ELF-1 (cell line): Measurements from ENCODE around the gene TLK2.
A peak's percentile ranks its signal among the peaks of the same experiment; 100 is the strongest.

ENCODE experiments used
- DNase-seq: peaks from one replicate; pipeline ENCODE4 v3.0.0-alpha.2; 2016; ENCODE audit warnings: low read depth, low spot score

TLK2 gene

DNA sequence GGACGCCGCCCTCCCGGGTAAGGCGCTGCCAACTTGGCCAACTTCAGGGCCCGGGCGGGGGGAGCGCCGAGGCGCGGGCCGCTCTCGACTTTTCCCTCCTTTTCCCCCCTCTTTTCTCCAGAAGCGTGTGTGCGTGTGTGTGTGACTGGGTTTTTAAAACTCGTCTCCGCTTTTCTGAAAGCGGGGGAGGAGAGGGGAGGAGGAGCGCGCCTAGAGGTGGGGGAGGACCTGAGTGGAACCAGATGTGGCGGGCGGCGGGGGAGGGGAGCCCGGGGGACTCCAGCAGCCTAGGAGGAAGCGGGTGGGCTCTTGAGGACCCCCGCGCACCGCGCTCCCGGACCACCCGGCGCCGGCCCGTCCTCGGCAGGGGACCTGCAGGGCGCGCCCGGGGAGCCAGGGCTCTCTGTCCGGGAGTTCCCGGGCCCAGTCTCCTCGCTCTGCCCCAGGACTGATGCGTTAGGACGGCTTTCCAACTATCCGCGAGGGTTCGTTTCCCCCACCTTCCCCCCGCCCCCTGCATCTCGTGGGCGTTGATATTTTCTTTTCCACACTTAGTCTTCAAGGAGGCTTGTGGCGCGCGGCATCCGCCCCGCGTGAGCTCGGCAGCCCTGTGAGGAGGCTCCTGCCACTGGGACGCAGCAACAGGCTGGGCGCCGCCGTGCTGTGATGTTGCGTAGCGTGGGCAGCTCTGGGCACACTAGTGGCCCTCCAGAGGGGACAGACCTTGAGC is 149.4 kb downstream of the TLK2 start:
- DNase-seq: peak; percentile 40

DNA sequence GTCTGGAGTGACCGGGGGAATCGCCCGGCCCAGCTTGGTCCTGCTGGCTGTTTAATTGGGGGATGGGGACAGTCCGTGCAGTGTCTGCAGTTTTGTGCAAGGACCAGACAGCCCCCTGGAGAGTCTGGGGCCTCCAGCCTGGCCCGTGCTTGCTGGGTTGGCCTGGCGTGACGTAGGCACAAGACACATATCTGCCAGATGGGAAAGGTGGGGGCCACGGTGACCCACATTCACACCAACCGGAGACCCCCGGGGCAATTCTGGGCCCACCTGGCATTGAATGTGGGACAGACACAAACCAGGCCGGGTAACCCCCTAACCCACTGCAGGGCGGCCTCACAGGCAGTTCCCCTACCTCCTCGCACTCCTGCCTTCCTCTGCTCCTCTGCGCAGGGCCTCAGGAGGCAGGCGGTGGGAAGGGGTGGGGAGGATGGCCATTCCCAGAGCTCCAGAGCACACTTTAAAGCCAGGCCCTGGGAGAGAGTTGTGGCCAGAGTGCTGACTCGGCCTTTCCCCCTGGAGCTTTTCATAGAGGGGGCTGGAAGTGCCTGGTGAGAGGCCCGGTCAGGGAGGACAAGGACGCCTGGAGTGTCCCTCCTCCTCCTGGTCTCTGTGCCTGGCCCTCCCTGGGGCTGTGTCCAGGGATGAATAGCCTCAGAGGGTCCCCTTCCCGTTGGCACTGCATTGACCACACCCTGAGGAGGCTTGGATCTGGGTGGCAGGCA is 150.4 kb downstream of the TLK2 start:
- peak; percentile 81 for DNase-seq

DNA sequence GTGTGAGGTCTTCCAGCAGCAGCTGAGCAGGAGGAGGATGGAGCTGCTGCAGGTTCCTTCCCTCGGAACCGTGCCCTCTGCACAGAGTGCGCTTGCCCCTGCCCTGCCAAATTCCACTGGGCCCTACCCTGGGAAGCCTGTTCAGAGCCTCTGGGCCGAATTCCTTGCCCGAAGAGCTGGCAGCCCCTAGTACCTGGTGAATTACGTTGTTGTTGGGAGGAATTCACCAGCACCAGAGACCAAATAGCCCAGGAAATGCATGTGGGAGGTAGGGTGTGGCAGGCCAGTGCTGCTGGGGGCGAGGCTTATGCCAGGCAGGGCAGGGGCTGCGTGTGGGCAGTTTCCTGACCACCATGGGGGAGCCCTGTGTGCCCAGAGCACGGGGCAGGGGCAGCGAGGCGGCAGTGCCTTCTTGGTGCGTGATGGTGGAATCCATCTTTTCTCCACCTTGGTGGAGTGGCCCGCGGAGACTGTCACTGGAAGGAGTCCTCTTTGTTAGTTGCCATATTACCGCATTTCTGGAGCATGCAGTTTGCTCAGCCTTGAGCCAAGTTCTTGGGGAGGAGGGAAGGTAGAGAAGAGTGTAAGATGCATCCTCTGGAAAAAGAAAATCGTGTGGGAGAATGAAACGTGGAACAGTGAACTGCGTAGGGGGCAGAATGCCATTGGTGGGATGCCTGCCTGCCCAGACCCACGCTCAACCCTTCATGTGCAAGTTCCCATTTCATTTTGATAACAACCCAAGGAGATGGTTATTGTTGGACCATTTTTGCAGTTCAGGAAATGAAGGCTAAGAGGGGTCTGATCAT is 151.1 kb downstream of the TLK2 start:
- no peak for DNase-seq

DNA sequence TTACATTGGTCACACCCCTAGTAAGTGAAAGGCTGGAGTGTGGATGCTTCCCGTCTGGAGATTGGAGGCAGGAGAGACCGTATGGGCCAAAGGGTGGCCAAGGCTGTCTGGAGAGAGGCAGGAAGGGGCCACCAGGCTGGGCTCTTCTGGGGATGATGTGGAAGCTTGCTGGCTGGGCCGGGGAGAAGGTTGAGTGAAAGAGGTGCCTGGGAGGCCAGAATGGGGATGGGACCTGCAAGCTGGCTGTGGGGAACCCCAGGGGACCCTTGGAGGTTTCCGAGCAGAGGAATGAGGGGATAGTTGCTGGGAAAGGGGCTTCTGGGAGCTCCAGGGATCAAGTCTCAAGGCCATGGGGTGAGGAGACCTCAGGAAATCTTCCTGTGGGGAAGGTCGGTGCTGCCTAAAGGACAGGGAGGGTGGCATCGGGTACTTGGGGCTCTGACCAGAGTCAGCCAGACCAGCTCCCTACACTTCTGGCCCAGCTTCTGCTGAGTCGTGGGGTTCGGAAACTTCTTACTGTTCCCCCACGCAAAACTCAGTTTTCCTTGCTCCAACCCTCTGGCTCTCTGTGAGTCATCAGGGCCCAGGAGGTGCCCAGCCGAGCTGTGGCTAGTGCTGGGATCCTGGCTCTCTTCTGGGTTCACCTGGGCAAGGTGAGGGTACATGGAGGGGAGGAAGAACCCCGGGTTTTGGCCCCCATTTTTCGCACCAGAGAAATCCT is 151.9 kb downstream of the TLK2 start:
- no peak for DNase-seq

DNA sequence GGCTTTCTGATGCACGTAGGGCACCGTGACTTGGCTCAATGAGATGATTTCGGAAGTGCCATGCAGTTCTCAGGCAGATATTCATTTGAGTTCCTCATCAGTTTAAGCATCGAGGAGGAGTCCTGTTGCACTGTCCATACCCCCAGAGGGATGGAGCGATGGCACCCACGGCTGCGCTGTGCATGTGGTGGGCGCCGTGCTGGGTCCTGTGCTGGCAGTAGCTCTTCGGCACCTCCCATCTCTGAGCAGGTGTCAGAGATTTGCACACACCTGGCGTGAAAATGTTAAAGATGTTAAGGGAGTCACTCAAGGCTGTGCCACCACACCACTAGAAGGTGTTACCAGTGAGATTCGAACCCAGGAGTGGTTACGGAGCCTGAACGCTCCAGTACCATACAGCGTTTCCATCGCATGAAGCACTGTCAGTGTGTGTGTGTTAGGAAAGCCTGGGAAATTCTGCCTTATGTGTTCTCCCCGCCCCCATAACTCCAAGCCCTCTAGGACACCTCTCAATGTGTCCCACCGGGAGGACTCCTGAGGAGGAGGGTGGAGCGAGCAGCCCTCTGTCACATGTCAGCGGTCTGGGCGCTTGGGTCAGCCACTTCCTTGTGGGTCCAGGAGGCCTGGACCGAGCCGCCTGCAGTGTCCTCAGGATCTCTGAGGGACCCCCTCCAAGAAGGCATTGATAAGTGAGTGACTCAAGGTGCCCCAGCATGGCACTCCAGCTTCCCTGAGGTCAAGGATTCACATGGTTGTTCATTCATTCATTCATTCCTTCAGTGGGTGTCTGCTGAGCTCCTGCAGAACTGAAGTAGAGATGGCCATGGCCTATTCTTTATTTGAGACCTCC is 152.7 kb downstream of the TLK2 start:
- no peak for DNase-seq

DNA sequence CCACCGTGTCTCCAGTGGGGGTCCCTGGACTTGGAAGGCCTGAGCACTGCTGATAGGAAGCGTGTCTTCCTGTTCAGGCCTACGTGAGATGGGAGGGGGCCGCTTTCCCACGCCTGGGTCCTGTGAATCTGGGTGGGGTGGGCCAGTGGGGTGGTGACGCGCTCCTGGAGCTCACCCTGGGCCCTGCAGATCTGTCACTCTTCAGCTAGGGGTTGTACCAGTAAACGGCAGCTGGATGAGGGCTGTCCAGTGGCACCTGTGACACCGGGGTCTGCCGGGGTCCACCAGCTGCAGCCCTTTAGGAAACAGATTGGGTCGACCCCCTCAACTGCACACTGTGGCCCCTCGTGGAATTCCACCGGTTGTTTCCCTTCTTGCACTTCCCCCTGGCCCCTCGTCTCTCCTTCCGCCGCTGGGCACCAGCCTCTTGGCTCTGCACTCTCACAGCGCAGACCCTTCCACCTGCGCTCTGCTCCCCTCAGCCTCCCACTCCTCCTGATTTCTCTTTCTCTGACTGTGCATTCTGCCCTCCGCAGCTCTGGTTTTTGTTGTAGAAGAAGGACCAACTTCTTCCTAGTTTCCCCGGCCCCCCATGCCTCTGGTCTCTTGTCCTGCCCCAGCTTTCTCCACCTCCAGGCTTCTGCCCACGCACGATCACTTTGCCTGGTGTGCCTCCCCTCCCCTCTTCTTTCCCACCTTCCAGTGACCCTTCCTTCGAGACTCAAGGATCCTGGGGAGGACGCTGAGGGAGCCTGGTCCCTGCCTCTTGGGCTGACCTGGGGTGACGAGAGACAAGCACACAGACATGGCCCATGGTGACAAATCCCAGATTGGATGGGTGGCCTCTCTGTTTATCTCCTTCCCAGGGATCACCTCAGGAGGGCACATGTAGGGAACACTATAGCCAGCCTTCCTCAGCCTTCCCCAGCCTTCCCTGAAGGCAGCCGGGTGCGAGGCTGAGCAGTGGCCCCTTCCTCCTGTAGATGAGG is 153.6 kb downstream of the TLK2 start:
- no peak for DNase-seq

DNA sequence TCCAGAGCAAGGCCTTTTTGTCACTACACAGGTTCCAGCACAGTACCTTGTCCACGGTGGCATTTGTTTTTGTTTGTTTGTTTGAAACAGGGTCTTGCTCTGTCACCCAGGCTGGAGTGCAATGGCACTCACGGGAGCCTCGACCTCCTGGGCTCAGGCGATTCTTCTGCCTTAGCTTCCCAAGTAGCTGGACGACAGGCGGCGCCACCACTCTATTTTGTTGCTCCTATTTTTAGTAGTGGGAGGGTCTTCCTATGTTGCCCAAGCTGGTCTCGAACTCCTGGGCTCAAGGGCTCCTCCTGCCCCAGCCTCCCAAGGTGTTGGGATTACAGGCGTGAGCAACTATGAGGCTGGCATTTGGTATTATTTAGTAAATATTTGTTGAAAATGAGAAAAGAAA is 159.2 kb downstream of the TLK2 start:
- DNase-seq: peak; percentile 74

DNA sequence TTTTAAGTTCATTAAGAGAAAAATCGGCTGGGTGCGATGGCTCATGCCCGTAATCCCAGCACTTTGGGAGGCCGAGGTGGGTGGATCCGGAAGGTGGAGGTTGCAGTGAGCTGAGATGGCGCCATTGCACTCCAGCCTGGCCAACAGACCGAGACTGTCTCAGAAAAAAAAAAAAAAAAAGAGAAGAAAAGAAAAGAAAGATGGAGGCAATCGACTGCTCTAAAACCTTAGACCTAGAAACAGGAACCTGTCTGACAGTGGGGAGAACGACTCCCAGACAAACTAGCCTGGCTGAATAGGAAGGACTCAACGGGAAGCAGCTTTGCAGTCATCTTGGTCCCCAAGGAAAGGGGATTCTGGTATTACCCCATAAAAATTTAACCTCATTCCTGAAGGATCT is 162.5 kb downstream of the TLK2 start:
- DNase-seq: no peak

DNA sequence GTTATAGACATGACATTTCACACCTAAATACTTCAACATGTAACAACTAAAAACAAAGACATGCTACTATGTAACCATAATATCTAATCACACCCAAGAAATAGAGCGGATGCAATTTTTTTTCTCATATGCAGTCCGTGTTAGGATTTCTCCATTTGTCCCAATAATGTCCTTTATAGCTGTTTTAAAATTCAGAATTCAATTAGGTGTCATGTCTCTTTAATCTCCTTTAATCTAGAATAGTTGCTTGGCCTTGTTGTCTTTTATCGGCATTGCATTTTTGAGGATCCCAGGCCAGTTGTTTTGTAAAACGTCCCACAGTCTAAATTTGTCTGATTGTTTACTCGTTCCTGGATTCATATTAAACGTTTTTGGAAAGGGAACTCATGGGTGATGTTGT is 163.3 kb downstream of the TLK2 start:
- no peak for DNase-seq

DNA sequence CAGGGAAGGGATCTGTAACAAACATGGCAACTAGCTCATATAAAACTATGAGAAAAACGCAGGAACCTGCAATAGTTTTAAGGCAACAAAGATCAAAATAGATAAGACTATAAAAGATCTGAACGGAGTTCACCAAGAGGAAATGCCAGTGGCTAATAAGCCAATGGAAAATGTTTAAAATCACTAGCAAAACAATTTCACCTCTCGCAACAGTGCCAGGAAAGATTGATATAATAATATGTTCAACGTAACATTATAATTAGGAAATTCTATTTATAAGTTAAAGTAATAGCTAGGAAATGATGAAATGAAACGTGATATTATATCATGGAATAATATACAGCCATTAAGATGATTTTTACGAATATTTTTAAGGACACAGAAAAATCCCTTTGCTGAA is 164.9 kb downstream of the TLK2 start:
- no peak for DNase-seq

DNA sequence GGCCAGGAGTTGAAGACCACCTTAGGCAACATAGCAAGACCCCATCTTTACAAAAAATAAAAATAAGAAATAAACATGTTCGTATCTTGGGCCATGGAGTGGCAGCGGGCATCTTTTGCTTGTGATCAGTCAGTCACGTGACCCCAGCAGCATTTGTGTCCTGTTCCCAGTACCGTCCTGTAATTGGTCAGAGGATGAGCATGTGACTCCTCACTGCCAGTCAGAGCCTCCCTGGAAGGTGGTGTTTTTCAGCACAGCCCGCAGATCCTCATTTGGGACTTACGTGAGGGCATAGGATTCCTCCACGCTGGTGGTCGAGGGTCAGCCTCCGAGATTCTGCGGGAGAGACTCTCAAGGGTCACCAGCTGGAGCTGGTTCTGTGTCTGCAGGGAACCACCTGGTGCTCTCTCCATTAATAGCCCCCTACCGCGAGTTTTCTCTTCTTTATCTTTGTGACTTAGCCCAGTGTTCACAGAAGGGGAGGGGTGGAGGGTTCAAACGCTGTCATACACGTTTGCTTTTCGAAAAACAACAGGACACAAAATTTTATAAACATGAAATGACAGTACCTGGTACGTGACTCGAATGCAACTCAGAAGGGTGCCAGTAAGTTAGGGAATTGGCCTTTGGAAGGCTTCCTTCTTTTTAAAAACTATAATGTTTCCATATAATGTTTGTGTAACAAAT is 166.0 kb downstream of the TLK2 start:
- DNase-seq: peak; percentile 81

DNA sequence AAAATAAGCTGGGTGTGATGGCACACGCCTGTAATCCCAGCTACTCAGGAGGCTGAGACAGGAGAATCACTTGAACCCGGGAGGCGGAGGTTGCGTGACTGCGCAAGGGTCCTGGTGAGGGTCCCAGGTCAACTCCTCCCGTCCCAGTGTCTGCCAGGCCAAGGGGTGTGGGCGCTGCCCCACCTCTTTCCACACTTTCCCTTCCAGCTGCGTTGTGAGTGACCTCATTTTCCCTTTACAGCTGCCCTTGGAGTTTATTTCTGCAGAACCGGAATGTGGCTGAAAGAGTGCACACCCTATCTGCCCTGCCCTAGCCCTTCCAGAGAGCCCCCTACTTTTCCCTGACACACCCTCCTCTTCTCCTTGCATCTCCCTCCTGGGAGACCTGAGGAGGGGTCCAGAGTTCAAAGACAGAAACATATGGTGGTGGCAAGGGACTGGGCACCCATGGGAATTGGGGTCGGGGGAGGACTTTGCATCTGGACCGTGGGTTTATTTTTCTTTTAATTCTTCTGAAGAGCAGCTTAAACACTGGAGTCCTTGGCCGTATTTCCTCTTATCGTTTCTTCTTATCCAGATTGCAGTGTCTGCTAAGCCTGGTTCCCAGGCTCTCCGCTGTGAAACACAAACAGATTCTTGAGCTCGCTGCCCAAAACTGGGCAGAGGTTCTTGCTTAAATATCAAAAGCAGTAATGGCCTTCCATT is 169.8 kb downstream of the TLK2 start:
- no peak for DNase-seq

DNA sequence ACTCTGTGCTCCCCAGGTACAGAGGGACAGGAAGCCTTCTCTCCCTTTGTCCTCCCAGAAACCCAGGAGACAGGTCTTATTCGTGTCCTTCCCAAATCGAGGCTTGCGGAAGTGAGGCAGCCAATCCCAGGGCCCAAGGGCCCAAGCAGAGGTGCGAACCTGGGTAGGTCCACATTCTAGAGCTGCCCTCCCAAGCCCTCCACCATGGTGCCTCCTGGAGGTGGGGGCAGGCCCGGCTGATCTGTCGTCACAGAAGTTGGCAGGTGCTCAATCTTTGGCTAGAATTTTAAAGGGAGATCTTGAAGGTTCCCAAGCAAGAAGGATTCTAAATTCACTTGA is 170.3 kb downstream of the TLK2 start:
- no peak for DNase-seq

DNA sequence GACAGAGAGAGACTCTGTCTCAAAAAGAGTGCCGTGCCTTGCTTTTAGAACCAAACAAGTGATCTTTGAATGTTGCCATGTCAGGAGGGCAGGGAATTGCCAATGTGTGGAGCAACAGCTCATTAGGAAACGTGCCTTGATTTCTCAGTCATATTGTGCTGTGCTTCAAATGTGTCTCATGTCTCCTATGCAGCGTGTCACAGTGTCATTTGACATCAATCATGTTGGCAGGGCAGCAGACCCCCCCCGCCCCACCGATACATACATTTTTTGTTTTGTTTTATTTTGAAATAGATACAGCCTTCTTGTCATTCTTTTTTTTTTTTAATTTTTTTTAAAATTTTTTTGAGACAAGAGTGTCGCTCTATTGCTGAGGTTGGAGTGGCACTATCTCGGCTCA is 170.9 kb downstream of the TLK2 start:
- no peak for DNase-seq

DNA sequence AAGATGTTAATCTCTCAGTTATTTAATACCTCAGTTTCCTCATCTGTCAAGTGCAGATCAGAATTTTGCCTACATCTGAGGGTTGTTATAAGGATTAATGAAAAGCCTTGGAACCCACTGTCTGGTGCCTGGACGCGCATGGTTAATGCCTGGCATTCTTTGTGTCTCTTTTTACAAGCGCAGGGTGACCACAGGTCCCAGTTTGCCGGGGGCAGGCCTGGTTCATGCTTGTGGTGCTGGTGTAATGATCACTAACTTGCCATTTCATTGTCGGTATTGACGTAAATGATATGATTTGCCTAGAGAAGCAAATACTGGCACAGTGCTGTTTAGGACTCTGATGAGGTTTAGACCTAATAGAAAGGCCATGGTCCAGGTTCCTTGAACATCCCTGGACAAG is 172.0 kb downstream of the TLK2 start:
- DNase-seq: no peak

DNA sequence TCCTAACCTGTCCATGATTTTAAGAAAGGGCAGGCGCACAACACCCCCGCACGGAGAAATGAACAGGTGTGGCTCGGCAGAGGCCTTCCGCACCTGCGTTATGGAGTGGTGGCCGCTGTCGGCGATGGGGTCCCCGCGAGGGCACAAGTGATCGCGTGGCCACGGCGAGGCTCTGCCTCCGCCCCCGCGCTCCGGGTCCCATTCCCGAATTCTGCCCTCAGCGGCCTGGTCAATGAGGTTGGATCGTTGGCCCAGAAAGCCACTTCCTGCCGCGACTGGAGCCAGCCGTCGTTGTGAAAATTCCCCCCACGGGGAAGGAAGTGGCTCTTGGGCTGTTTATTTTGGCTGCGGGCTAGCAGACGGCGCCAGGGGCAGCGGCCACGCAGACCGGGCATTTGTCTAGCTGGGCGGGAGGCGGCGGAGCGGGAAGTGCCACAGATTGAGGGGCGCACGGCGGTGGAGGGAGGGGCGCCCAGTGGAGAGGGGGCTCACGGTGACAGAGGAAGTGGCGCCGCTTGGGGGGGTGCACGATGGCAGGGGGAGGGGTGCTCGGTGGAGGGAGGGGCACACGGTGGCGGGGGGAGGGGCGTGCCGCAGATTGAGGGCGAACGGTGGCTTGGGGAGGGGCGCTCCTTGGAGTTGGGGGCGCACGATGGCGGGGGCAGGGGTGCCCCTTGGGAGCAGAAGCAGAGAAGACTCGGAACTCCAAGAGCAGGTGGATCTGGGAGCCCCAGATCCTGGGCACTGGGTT is 173.8 kb downstream of the TLK2 start:
- DNase-seq: peak; percentile 67

DNA sequence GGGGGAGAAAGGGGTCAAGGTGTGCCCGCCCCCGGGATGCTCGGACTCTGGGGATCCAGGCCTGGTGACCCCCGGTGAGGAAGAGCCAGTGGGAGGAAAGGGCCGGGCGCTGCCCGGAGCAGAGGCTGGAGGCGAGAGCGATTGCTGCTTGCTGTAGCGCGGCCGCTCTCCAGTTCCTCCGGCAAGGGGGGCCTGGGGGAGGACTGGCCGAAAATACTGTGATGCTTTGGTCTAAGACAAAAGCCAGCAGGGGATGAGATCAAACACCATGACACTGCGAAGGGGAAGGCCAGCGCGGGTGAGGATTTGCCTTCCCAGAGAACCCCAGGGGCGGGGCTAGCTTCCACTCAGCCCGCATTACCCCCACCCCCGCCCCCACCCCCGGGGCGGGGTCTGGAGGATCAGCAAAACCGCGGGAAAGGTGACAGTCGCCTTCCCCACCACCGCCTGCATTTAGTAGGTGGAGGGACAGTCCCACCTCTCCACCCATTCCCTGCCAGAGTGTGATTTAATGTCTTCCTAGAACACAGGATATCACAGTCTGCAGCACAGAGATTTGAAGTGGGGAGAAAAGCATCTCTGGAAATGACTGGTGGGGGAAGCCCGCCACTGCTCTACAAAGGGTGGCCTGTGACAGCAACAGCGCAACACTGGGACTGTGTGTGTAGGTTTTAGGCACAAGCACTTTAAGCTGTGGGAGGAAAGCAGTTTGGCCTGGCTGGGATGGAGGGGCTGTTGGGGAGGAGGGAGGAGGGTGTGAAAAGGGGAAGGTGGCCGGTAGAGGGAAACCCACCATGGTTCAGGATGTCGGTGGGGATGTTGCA is 174.6 kb downstream of the TLK2 start:
- DNase-seq: peak; percentile 96
